Measurements from ENCODE around the gene DIPK2A. TPM values are rescaled to one million over a fixed set of nuclear protein-coding genes. Genes with fewer than 3 reads are reported as not detected.

Gene DIPK2A
- total RNA-seq, 1 experiment from 2014 or later = 5.8 TPM

GRCh38 chr3:144003051-144003450 is 31.4 kb downstream of the DIPK2A start:
- Mint-ChIP-seq H3K4me3 (ENCODE audit: unreplicated experiment) (no peak overlapping the region), H3K27ac (ENCODE audit: low read depth, unreplicated experiment) (no peak overlapping the region), H3K4me1 (ENCODE audit: insufficient read depth, unreplicated experiment) (no peaks in the 10 kb centered on the region), H3K27me3 (ENCODE audit: insufficient read depth, unreplicated experiment) (no peaks in the 10 kb centered on the region), H3K9me3 (ENCODE audit: unreplicated experiment) (no peaks in the 10 kb centered on the region), H3K36me3 (ENCODE audit: insufficient read depth, unreplicated experiment) (no peaks in the 10 kb centered on the region)
- TF ChIP-seq CTCF (IDR thresholded peaks at IDR 0.05; ENCODE audit: unreplicated experiment) = no peak
- no TSS peak for BruUV-seq (replicated peaks)
- intact Hi-C loops (cut with micrococcal nuclease) = no loop called here
- no peak for DNase-seq (ENCODE audit: unreplicated experiment)
- ChIA-PET CTCF (interaction anchor here (0.6 kb wide), 2 partner anchors 196 to 1430 kb away, joined by 3 to 4 read pairs; no protein-coding TSS in a partner anchor), POLR2A (no interaction called here)

GRCh38 chr3:144010371-144010770 is 38.7 kb downstream of the DIPK2A start:
- Mint-ChIP-seq H3K9me3 (ENCODE audit: unreplicated experiment) (no peaks in the 10 kb centered on the region), H3K4me1 (ENCODE audit: insufficient read depth, unreplicated experiment) (no peaks in the 10 kb centered on the region), H3K27me3 (ENCODE audit: insufficient read depth, unreplicated experiment) (no peaks in the 10 kb centered on the region), H3K4me3 (ENCODE audit: unreplicated experiment) (no peak overlapping the region), H3K36me3 (ENCODE audit: insufficient read depth, unreplicated experiment) (no peaks in the 10 kb centered on the region), H3K27ac (ENCODE audit: low read depth, unreplicated experiment) (no peak overlapping the region)
- intact Hi-C loops (cut with micrococcal nuclease) = no loop called here
- CTCF ChIA-PET = no interaction called here
- BruUV-seq (replicated peaks) = no TSS peak
- DNase-seq (ENCODE audit: unreplicated experiment) = no peak
- POLR2A ChIA-PET = no interaction called here
- TF ChIP-seq CTCF (IDR thresholded peaks at IDR 0.05; ENCODE audit: unreplicated experiment) = no peak

GRCh38 chr3:144011251-144011799 is 39.7 kb downstream of the DIPK2A start:
- no peak for TF ChIP-seq CTCF (IDR thresholded peaks at IDR 0.05; ENCODE audit: unreplicated experiment)
- ChIA-PET CTCF (no interaction called here), POLR2A (no interaction called here)
- Mint-ChIP-seq H3K4me3 (ENCODE audit: unreplicated experiment) (no peak overlapping the region), H3K27me3 (ENCODE audit: insufficient read depth, unreplicated experiment) (no peaks in the 10 kb centered on the region), H3K4me1 (ENCODE audit: insufficient read depth, unreplicated experiment) (no peaks in the 10 kb centered on the region), H3K9me3 (ENCODE audit: unreplicated experiment) (no peaks in the 10 kb centered on the region), H3K36me3 (ENCODE audit: insufficient read depth, unreplicated experiment) (no peaks in the 10 kb centered on the region), H3K27ac (ENCODE audit: low read depth, unreplicated experiment) (no peak overlapping the region)
- DNase-seq (ENCODE audit: unreplicated experiment) = no peak
- intact Hi-C loops (cut with micrococcal nuclease) = no loop called here
- no TSS peak for BruUV-seq (replicated peaks)

GRCh38 chr3:144015133-144015532 is 43.5 kb downstream of the DIPK2A start:
- Mint-ChIP-seq H3K9me3 (ENCODE audit: unreplicated experiment) (peaks cover 6% of the 10 kb centered on the region), H3K4me3 (ENCODE audit: unreplicated experiment) (no peak overlapping the region), H3K36me3 (ENCODE audit: insufficient read depth, unreplicated experiment) (no peaks in the 10 kb centered on the region), H3K27ac (ENCODE audit: low read depth, unreplicated experiment) (no peak overlapping the region), H3K4me1 (ENCODE audit: insufficient read depth, unreplicated experiment) (peaks cover 7% of the 10 kb centered on the region), H3K27me3 (ENCODE audit: insufficient read depth, unreplicated experiment) (no peaks in the 10 kb centered on the region)
- no peak for TF ChIP-seq CTCF (IDR thresholded peaks at IDR 0.05; ENCODE audit: unreplicated experiment)
- intact Hi-C loops (cut with micrococcal nuclease) = no loop called here
- no TSS peak for BruUV-seq (replicated peaks)
- ChIA-PET CTCF (interaction anchor here (0.6 kb wide), 1 partner anchor 1012 kb away, joined by 5 read pairs; no protein-coding TSS in a partner anchor), POLR2A (no interaction called here)
- no peak for DNase-seq (ENCODE audit: unreplicated experiment)
